Effector CD8-positive, alpha-beta T cell (primary cell): Measurements from ENCODE around the gene BRAF.
"Not testable (repeated sequence)": the region's sequence is repeated elsewhere in the genome, so short reads cannot be mapped to it uniquely, and the experiment has no call there.

Source experiments
- DNase-seq: peaks from one replicate; lab custom pipeline; 2025; lab: John Stamatoyannopoulos, UW

BRAF gene

GRCh38 chr7:140918236-140918635, 6.5 kb downstream of the BRAF start:
- DNase-seq = no peak

DNA sequence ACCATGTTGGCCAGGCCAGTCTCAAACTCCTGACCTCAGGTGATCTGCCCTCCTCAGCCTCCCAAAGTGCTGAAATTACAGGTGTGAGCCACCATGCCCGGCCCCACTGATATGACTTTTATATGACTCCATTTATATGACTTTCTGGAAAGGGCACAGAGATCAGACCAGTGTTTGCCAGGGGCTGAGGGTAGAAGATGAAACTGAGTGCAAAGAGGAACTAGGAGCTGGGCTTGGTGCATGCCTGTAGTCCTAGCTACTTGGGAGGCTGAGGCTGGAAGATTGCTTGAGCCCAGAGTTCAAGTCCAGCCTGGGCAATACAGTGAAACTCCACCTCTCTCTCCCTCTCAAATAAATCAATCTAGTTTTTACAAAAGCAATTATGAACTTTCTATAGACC, 7.5 kb downstream of the BRAF start:
- no peak for DNase-seq

DNA sequence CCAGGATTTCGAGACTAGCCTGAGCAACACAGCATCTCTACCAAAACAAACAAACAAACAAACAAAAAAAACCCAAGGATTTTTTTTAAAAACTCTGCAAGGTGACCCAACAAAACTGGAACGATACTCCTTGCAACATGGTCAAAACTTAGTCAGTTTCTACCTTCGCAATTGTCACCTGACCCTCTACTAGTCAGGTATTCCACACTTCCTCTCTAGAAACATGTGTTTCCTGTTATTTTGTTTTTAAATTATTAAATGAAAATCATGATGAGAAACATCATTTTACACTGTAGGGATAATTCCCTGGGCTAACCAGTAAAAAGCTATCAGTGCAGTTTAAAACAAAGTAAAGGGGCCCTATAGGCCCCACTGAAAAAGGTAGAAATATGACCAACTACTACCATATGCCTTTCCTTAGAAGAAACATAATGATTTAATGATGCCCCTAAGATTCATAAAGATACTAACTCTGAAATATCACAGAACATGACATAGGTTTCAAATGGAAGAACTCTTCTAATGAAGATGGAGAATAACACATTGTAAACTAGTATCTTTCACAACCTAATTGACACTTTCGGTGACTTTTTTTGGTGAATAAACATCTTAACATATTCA, 8.7 kb downstream of the BRAF start:
- DNase-seq = no peak

DNA sequence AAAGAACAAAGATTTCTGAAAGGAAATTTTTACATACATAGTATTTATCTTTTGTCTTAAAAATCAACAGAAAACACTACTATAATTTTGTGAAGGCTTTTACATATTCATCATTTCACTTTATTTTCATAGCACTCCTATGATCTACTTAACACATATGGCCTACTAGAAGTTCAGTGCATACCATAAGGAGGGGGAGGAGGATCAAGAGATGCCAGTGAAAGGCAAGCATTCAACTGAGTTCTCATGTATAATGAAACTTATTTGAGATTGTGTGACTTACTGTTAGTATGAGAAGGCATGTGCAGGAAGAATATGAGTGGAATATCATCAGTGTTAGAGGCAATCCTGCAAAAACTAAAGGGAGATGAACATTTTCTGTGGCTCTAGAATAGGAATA, 10.6 kb downstream of the BRAF start:
- no peak for DNase-seq

GRCh38 chr7:140913596-140913928, 11.2 kb downstream of the BRAF start:
- not testable (repeated sequence) for DNase-seq

- DNase-seq = no peak
Measured at GRCh38 chr7:140911746-140912145, 13.0 kb downstream of the BRAF start.

- no peak for DNase-seq
Measured at GRCh38 chr7:140909476-140910161, 15.1 kb downstream of the BRAF start.

DNA sequence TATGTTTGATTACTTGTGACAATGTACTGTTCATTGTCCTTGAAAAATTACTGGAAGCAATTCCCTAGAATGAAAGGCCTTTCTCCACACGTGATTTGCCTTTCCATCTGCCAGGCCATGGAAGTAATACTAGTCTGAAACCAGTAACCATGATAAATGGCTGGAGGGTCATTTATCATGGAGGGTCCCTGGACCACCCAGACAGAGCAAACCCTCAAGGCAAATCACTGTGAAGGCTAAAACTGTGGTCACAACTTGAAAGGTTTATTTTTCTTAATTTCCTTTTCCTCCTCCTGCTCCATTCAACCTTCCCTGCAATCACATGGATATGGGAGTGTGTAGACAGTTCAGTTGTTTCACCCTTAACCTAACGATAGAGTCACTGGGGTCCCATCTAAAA, 16.4 kb downstream of the BRAF start:
- DNase-seq = no peak

GRCh38 chr7:140903741-140904480, 20.8 kb downstream of the BRAF start:
- no peak for DNase-seq

DNA sequence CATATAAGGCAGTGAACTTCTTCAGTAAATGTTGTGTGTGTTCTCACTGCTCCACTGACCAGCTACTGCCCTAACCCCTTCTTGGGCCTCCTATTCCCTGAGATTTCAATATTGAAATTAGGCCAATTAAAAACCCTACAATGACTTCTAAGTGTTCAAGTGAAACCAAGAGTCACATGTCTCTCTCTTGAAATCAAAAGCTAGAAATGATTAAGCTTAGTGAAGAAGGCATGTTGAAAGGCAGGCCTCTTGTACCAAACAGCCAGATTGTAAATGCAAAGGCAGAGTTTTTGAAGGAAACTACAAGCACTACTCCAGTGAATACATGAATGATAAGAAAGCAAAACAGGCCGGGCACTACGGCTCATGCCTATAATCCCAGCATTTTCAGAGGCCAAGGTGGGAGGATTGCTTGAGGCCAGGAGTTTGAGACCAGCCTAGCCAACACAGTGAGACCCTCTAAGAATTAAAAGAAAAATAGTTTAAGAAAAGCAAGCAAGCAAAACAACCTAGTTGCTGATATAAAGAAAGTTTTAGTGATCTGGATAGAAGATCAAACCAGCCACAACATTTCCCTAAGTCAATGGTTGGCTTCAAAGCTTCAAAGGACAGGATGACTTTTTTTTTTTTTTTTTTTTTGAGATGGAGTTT, 22.3 kb downstream of the BRAF start:
- no peak for DNase-seq

GRCh38 chr7:140901941-140902302, 22.8 kb downstream of the BRAF start:
- DNase-seq = no peak

- DNase-seq = no peak
Measured at GRCh38 chr7:140899883-140900282, 24.8 kb downstream of the BRAF start.

GRCh38 chr7:140898786-140899536, 25.8 kb downstream of the BRAF start:
- DNase-seq = no peak

- no peak for DNase-seq
Measured at GRCh38 chr7:140896996-140897395, 27.7 kb downstream of the BRAF start.

- DNase-seq = no peak
Measured at GRCh38 chr7:140889645-140890044, 35.1 kb downstream of the BRAF start.

DNA sequence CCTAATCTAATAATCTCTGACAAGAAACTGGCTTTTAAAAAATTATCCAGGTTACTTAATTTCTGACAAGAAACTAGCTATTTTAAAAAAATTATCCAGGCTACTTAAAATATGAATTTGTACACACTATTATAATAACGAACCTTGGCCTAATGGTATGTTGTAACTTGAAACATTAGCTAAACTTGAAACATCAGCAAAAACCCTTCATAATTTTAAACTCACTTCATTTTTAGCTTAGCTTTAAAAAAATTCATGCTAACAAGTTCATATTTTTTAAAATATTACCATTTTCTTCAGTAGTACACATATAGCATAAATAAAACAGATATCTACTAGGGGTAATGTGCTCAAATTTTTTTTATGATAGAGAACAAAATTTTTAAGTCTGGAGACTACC, 35.6 kb downstream of the BRAF start:
- no peak for DNase-seq

GRCh38 chr7:140888087-140888486, 36.6 kb downstream of the BRAF start:
- DNase-seq = no peak

GRCh38 chr7:140885735-140886334, 38.9 kb downstream of the BRAF start:
- DNase-seq = no peak

DNA sequence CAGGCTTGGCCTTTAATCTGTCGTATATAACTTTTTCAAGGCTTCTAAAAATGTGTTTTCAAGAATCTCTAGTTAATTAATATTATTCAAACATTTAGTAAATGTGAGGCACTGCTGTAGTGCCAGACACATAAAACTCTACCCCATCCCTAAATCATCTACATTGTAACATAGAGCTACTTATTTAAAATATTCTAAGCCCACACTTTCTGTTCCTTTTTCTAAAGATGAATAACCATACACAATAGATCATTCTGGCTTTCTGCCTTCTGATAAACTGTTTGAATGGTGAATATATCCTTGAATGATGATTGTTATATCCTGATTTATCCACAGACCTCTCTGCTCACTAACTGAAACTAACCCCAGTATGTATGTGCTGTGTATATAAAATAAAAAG, 41.4 kb downstream of the BRAF start:
- no peak for DNase-seq

GRCh38 chr7:140882834-140883233, 41.9 kb downstream of the BRAF start:
- not testable (repeated sequence) for DNase-seq

DNA sequence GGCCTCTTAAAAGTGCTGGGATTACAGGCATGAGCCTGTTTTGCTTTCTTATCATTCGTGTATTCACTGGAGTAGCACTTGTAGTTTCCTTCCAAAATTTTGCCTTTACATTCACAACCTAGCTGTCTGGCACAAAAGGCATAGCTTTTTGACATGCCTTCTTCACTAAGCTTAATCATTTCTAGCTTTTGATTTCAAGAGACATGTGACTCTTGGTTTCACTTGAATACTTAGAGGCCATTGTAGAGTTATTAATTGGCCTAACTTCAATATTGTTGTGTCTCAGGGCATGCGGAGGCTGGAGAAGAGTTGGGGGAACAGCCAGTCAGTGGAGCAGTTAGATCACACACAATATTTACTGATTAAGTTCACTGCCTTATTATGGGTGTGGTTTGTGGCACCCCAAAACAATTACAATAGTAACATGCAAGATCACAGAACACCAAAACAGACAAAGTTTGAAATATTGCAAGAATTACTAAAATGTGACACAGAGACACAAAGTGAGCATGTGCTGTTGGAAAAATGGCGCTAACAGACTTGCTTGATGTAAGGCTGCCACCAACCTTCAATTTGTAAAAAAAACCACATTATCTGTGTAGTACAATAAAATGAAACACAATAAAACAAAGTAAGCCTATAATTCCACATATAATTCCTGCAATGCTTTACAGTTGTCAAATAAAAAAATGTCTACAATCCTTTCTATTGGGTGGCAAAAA, 43.1 kb downstream of the BRAF start:
- no peak for DNase-seq
